GM12878 (cell line): ENCODE data around the gene GOLT1B. TPM values are rescaled to one million over a fixed set of nuclear protein-coding genes. Genes with fewer than 3 reads are reported as not detected.

Experiments
- ATAC-seq: fragments of 200-7000 bp; cut with Tn5 transposase; 3 replicates; pipeline ENCODE4 v1.9.1; 2020; ENCODE audit warnings: mild to moderate bottlenecking, moderate library complexity
- BruUV-seq: library from RNA; stranded (reverse); fragments of 400-500 nt; replicated peaks from 2 replicates; lab custom pipeline; 2021; lab: Mats Ljungman, UMichigan
- CTCF ChIA-PET: fragments of 300-600 bp; sonication (Branson Sonifier 250); formaldehyde crosslinking; extraction: SDS; loops from one replicate; lab custom pipeline; 2021; ENCODE audit warnings: inconsistent platforms; lab: Yijun Ruan, JAX
- POLR2A ChIA-PET: fragments of 350-600 bp; formaldehyde crosslinking; extraction: SDS; loops from one replicate; lab custom pipeline; 2021; ENCODE audit warnings: inconsistent platforms; lab: Charles Lee
- RAD21 ChIA-PET: fragments of 300-600 bp; sonication (Branson Sonifier 250); formaldehyde crosslinking; loops from one replicate; lab custom pipeline; 2023; ENCODE audit warnings: antibody characterized with exemption; ENCODE audit not compliant: unreplicated experiment; lab: Charles Lee
- SMC1A ChIA-PET: fragments of 300-600 bp; sonication (Branson Sonifier 250); formaldehyde crosslinking; loops from one replicate; lab custom pipeline; 2023; ENCODE audit not compliant: unreplicated experiment, uncharacterized antibody; lab: Charles Lee
- DNase-seq: peaks from one replicate; pipeline ENCODE4 v3.0.0-alpha.2; 2011; ENCODE audit warnings: low read depth, low spot score
- FAIRE-seq: peaks from 3 replicates; lab custom pipeline; 2011; peaks lifted over from hg19 to GRCh38; lab: Jason Lieb, UNC
- H2AFZ ChIP-seq: 2 replicates; pipeline ENCODE4 v1.6.0; 2011; ENCODE audit warnings: low read depth, low read length, control low read depth; ENCODE audit not compliant: control insufficient read depth
- H3K27ac ChIP-seq: 2 replicates; pipeline ENCODE4 v1.5.1; 2011; ENCODE audit warnings: control low read depth; ENCODE audit not compliant: control insufficient read depth, insufficient read depth
- H3K27me3 ChIP-seq, 2 experiments: replicated peaks in 1 of 2; 2 replicates each; pipeline versions ENCODE4 v1.6.0 to v1.6.1; 2011; ENCODE audit warnings: low read length in 1 of 2; ENCODE audit not compliant: control insufficient read depth in 2 of 2, insufficient read depth in 2 of 2
- H3K36me3 ChIP-seq, 2 experiments: 2 replicates each; pipeline ENCODE4 v1.5.1; 2011; ENCODE audit warnings: low read length in 1 of 2; ENCODE audit not compliant: control insufficient read depth in 2 of 2, insufficient read depth in 2 of 2
- H3K4me1 ChIP-seq: 2 replicates; pipeline ENCODE4 v1.6.1; 2011; ENCODE audit warnings: mild to moderate bottlenecking, low read length, moderate library complexity, mixed read lengths; ENCODE audit not compliant: control insufficient read depth, insufficient read depth
- H3K4me2 ChIP-seq: 2 replicates; pipeline ENCODE4 v1.6.0; 2011; ENCODE audit warnings: control low read depth; ENCODE audit not compliant: control insufficient read depth, insufficient read depth
- H3K4me3 ChIP-seq: fragments of 200-600 bp; sonication (generic); 2 replicates; pipeline ENCODE4 v1.5.1; 2016
- H3K79me2 ChIP-seq: 2 replicates; pipeline ENCODE4 v1.6.0; 2011; ENCODE audit warnings: low read length; ENCODE audit not compliant: control insufficient read depth, insufficient read depth
- H3K9ac ChIP-seq: 2 replicates; pipeline ENCODE4 v1.8.0; 2011; ENCODE audit warnings: low read length, control low read depth, mixed read lengths; ENCODE audit not compliant: control insufficient read depth, insufficient read depth
- H3K9me3 ChIP-seq: replicated peaks from 3 replicates; pipeline ENCODE4 v1.5.1; 2011; ENCODE audit warnings: mild to moderate bottlenecking, low read length; ENCODE audit not compliant: control insufficient read depth, insufficient read depth
- H4K20me1 ChIP-seq: 2 replicates; pipeline ENCODE4 v1.6.0; 2011; ENCODE audit not compliant: control insufficient read depth, insufficient read depth
- MYB ChIP-seq: fragments of 150-350 bp; IDR thresholded peaks from 2 replicates; pipeline ENCODE4 v1.6.1; 2014; ENCODE audit warnings: mild to moderate bottlenecking, low read depth, low read length, borderline replicate concordance
- NFYB ChIP-seq: IDR thresholded peaks from 2 replicates; pipeline ENCODE4 v1.6.1; 2011; ENCODE audit warnings: low read depth, mild to moderate bottlenecking, low read length, improper control_type of control experiment, moderate library complexity; ENCODE audit not compliant: insufficient read depth
- PAX8 ChIP-seq: fragments of 450-650 bp; IDR thresholded peaks from 2 replicates; pipeline ENCODE4 v1.6.1; 2017; ENCODE audit warnings: mild to moderate bottlenecking, moderate library complexity
- RCOR1 ChIP-seq: conservative IDR thresholded peaks from 2 replicates; pipeline ENCODE4 v1.6.1; 2012; ENCODE audit warnings: low read depth, low read length, improper control_type of control experiment
- SIN3A ChIP-seq: IDR thresholded peaks from 2 replicates; pipeline ENCODE4 v1.6.1; 2012; ENCODE audit warnings: low read depth, low read length, improper control_type of control experiment
- SP1 ChIP-seq: IDR thresholded peaks from one replicate; pipeline ENCODE4 v1.6.1; 2011; ENCODE audit warnings: low read depth, low read length
- STAT1 ChIP-seq: fragments of 450-650 bp; conservative IDR thresholded peaks from 2 replicates; pipeline ENCODE4 v1.6.1; 2014; ENCODE audit warnings: antibody characterized with exemption, mild to moderate bottlenecking
- TCF3 ChIP-seq: IDR thresholded peaks from 2 replicates; pipeline ENCODE4 v1.6.1; 2012; ENCODE audit warnings: low read depth, mild to moderate bottlenecking, low read length, borderline replicate concordance; ENCODE audit not compliant: insufficient read depth
- WRNIP1 ChIP-seq: IDR thresholded peaks from 2 replicates; pipeline ENCODE4 v1.6.1; 2011; ENCODE audit warnings: low read depth, low read length, improper control_type of control experiment, borderline replicate concordance
- WGBS: methylation state at CpG from one replicate; pipeline ENCODE4 v1.1.6; 2016; ENCODE audit warnings: low lambda C conversion rate; ENCODE audit not compliant: insufficient replicate concordance, insufficient coverage; ENCODE audit errors: missing lambda C conversion rate; 5-methylcytosine and 5-hydroxymethylcytosine counted together
- in situ Hi-C: fragments of 300-500 bp; cut with MboI; formaldehyde crosslinking; loops from 9 replicates; pipeline ENCODE4 v1.14.3; 2018; ENCODE audit warnings: mixed read lengths
- intact Hi-C: fragments of 100-400 bp; cut with micrococcal nuclease; formaldehyde crosslinking; loops from one replicate; pipeline ENCODE4 v1.14.2; 2022; ENCODE audit not compliant: unreplicated experiment
- polyA plus RNA-seq, 11 experiments: library from polyadenylated mRNA; depleted of rRNA in 4 of 11; unstranded in 6 of 11; stranded (reverse) in 5 of 11; fragments of >200 nt; fragmentation: Nextera tagmentation in 4 of 11; fragmentation: Illumina TruSeq in 1 of 11; extraction: Ambion mirVana in 4 of 11; extraction: Trizol in 1 of 11; gene quantifications; 1 replicate in 1 of 11; 2 replicates in 10 of 11; pipeline versions ENCODE4 v1.2.1 to v1.2.3, GENCODE V29; 2011 to 2016; ENCODE audit warnings: inconsistent platforms in 2 of 11, missing spikeins in 2 of 11, low read depth in 1 of 11
- total RNA-seq, 4 experiments: library from RNA; depleted of rRNA in 3 of 4; stranded (reverse); fragments of >200 nt in 3 of 4; fragmentation: Illumina TruSeq in 1 of 4; extraction: Trizol in 1 of 4; gene quantifications; 2 replicates each; pipeline versions ENCODE4 v1.2.1 to v1.2.3, GENCODE V29; 2013 to 2021
- TF ChIP-seq, protein P1 (sequence below): fragments of 450-650 bp; IDR thresholded peaks from 2 replicates; pipeline ENCODE4 v1.6.1; 2017; ENCODE audit warnings: low read depth, mild to moderate bottlenecking, moderate library complexity
- TF ChIP-seq, protein P2 (sequence below): fragments of 450-650 bp; IDR thresholded peaks from 2 replicates; pipeline ENCODE4 v1.6.1; 2018; ENCODE audit warnings: mild to moderate bottlenecking, low read depth, moderate library complexity; ENCODE audit not compliant: partially characterized antibody
- TF ChIP-seq, protein P3 (sequence below): fragments of 450-650 bp; IDR thresholded peaks from 2 replicates; pipeline ENCODE4 v1.6.1; 2016; ENCODE audit warnings: mild to moderate bottlenecking

Gene GOLT1B
- total and polyA plus RNA-seq, 10 of the 15 experiments (the other 5 are each of a cell fraction or from before 2014, with no cell fraction given), result 18.3 to 77.4 (median 32.9) TPM

DNA sequence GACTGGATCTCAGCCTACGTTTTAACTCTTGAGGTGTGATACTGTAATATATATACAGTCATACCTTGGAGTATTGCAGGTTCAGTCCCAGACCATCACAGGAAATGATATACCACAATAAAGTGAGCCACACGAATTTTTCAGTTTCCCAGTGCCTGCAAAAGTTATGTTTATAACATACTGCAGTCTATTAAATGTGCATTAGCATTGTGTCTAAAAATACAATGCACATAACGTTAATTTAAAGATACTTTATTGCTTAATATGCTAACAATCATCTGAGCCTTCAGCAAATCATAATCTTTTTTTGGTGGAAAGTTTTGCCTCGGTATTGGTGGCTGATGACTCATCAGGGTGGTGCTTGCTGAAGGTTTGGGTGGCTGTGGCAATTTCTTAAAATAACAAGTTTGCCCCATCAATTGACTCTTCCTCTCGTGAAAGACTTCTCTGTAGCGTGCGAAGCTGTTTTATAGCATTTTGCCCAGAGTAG, 45.3 kb upstream of the GOLT1B start:
- Histone ChIP-seq H3K27me3 (no peaks in the 10 kb centered on the region), H3K4me1 (no peaks in the 10 kb centered on the region), H3K4me2 (no peak overlapping the region), H3K4me3 (no peak overlapping the region), H2AFZ (no peak overlapping the region), H3K79me2 (no peaks in the 10 kb centered on the region), H3K9ac (no peak overlapping the region), H3K9me3 (no peaks in the 10 kb centered on the region), H4K20me1 (no peaks in the 10 kb centered on the region), H3K36me3 (peaks cover 0 to 15% of the 10 kb centered on the region in 2 experiments; a peak in 3 of 4 replicates), H3K27ac (no peak overlapping the region)
- in situ Hi-C loops (no loop called here), intact Hi-C loops (no loop called here)
- POLR2A ChIA-PET, result interaction anchor here (0.5 kb wide), 1 partner anchor 1996 kb away, joined by 4 read pairs; no protein-coding TSS in a partner anchor
- DNase-seq (no peak), ATAC-seq (peak; percentile 51; the same call in 2 of the 3 replicates), FAIRE-seq (no peak)
- RAD21 ChIA-PET, result no interaction called here
- TF ChIP-seq SIN3A (no peak), NFYB (no peak), PAX8 (no peak), WRNIP1 (no peak), SP1 (no peak), TCF3 (no peak), MYB (no peak), STAT1 (no peak), RCOR1 (no peak)
- TF ChIP-seq, protein P1, sequence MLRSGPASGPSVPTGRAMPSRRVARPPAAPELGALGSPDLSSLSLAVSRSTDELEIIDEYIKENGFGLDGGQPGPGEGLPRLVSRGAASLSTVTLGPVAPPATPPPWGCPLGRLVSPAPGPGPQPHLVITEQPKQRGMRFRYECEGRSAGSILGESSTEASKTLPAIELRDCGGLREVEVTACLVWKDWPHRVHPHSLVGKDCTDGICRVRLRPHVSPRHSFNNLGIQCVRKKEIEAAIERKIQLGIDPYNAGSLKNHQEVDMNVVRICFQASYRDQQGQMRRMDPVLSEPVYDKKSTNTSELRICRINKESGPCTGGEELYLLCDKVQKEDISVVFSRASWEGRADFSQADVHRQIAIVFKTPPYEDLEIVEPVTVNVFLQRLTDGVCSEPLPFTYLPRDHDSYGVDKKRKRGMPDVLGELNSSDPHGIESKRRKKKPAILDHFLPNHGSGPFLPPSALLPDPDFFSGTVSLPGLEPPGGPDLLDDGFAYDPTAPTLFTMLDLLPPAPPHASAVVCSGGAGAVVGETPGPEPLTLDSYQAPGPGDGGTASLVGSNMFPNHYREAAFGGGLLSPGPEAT, result no peak
- TF ChIP-seq, protein P2, sequence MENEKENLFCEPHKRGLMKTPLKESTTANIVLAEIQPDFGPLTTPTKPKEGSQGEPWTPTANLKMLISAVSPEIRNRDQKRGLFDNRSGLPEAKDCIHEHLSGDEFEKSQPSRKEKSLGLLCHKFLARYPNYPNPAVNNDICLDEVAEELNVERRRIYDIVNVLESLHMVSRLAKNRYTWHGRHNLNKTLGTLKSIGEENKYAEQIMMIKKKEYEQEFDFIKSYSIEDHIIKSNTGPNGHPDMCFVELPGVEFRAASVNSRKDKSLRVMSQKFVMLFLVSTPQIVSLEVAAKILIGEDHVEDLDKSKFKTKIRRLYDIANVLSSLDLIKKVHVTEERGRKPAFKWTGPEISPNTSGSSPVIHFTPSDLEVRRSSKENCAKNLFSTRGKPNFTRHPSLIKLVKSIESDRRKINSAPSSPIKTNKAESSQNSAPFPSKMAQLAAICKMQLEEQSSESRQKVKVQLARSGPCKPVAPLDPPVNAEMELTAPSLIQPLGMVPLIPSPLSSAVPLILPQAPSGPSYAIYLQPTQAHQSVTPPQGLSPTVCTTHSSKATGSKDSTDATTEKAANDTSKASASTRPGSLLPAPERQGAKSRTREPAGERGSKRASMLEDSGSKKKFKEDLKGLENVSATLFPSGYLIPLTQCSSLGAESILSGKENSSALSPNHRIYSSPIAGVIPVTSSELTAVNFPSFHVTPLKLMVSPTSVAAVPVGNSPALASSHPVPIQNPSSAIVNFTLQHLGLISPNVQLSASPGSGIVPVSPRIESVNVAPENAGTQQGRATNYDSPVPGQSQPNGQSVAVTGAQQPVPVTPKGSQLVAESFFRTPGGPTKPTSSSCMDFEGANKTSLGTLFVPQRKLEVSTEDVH, result no peak
- TF ChIP-seq, protein P3, sequence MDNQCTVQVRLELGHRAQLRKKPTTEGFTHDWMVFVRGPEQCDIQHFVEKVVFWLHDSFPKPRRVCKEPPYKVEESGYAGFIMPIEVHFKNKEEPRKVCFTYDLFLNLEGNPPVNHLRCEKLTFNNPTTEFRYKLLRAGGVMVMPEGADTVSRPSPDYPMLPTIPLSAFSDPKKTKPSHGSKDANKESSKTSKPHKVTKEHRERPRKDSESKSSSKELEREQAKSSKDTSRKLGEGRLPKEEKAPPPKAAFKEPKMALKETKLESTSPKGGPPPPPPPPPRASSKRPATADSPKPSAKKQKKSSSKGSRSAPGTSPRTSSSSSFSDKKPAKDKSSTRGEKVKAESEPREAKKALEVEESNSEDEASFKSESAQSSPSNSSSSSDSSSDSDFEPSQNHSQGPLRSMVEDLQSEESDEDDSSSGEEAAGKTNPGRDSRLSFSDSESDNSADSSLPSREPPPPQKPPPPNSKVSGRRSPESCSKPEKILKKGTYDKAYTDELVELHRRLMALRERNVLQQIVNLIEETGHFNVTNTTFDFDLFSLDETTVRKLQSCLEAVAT, result no peak
- WGBS, result 49% methylated on average over 7 of the region's 7 CpGs
- SMC1A ChIA-PET, result no interaction called here
- CTCF ChIA-PET, result no interaction called here
- BruUV-seq, result no TSS peak
